GM23248 (cell line): Measurements from ENCODE around the gene NEK2.
"Not testable (repeated sequence)": the region's sequence is repeated elsewhere in the genome, so short reads cannot be mapped to it uniquely, and the experiment has no call there.

ENCODE experiments used
- EZH2 ChIP-seq: fragments of 200-600 bp; sonication (generic); IDR thresholded peaks from 2 replicates; pipeline ENCODE4 v1.6.1; 2018; ENCODE audit warnings: antibody characterized with exemption, mild to moderate bottlenecking; ENCODE audit not compliant: insufficient read depth, poor library complexity, severe bottlenecking
- EZH2phosphoT487 ChIP-seq: fragments of 200-600 bp; sonication (generic); IDR thresholded peaks from 2 replicates; pipeline ENCODE4 v1.6.1; 2018; ENCODE audit warnings: antibody characterized with exemption, moderate library complexity, mild to moderate bottlenecking, low read depth; ENCODE audit not compliant: insufficient read depth

DNA sequence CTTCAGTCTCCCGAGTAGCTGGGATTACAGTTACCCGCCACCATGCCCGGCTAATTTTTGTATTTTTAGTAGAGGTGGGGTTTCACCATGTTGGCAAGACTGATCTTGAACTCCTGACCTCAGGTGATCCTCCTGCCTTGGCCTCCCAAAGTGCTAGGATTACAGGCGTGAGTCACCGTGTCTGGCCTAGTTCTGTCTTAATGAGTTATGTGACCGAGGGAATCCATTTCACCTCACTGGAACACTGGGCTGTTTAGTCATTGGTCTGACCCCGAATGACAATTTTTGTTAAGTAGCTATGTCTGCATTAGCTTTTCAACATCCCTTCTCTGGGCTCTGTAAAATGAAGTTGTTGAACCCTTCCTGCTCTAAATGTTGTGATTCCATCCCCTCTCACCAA is 6.8 kb upstream of the NEK2 start:
- not testable (repeated sequence) for TF ChIP-seq EZH2, EZH2phosphoT487
